HepG2 (cell line): Measurements from ENCODE around the gene JAK1. TPM values are rescaled to one million over a fixed set of nuclear protein-coding genes. Genes with fewer than 3 reads are reported as not detected.
A peak's percentile ranks its signal among the peaks of the same experiment; 100 is the strongest.

ENCODE experiments used
- BCL6 ChIP-seq: IDR thresholded peaks from 2 replicates; pipeline ENCODE4 v1.6.1; 2016; ENCODE audit warnings: missing genetic modification reagents, missing compliant biosample characterization
- FIP1L1 ChIP-seq: fragments of 200-400 bp; formaldehyde crosslinking; IDR thresholded peaks from 2 replicates; pipeline ENCODE4 v1.6.1; 2018; ENCODE audit warnings: low read depth, mild to moderate bottlenecking, low read length, moderate library complexity, borderline replicate concordance; ENCODE audit not compliant: insufficient read depth
- FUBP1 ChIP-seq: sonication (generic); formaldehyde crosslinking; IDR thresholded peaks from 2 replicates; pipeline ENCODE4 v1.5.1; 2020; ENCODE audit warnings: missing genetic modification reagents, mild to moderate bottlenecking, borderline replicate concordance
- HDAC1 ChIP-seq: sonication (generic); formaldehyde crosslinking; IDR thresholded peaks from 2 replicates; pipeline ENCODE4 v1.5.1; 2020; ENCODE audit warnings: mild to moderate bottlenecking, missing genetic modification reagents
- NFKB2 ChIP-seq: sonication (generic); formaldehyde crosslinking; IDR thresholded peaks from 2 replicates; pipeline ENCODE4 v1.4.0; 2020; ENCODE audit warnings: missing genetic modification reagents, borderline replicate concordance
- POLR2AphosphoS2 ChIP-seq: IDR thresholded peaks from 2 replicates; pipeline ENCODE4 v1.6.1; 2011; ENCODE audit warnings: low read depth, low read length, improper control_type of control experiment
- RARA ChIP-seq: IDR thresholded peaks from 2 replicates; pipeline ENCODE4 v1.6.1; 2016; ENCODE audit warnings: missing genetic modification reagents, missing compliant biosample characterization
- RFX3 ChIP-seq: IDR thresholded peaks from 2 replicates; pipeline ENCODE4 v1.6.1; 2016; ENCODE audit warnings: missing biosample characterization, missing genetic modification reagents
- RFX5 ChIP-seq: IDR thresholded peaks from 2 replicates; pipeline ENCODE4 v1.6.1; 2011; ENCODE audit warnings: low read depth, low read length, improper control_type of control experiment
- TCF7L2 ChIP-seq: IDR thresholded peaks from 2 replicates; pipeline ENCODE4 v1.6.1; 2011; ENCODE audit warnings: mild to moderate bottlenecking, low read depth, low read length, moderate library complexity
- THAP7 ChIP-seq: sonication (generic); formaldehyde crosslinking; IDR thresholded peaks from 2 replicates; pipeline ENCODE4 v1.8.1; 2023; ENCODE audit warnings: mild to moderate bottlenecking, missing genetic modification reagents
- ZBED4 ChIP-seq: sonication (generic); formaldehyde crosslinking; IDR thresholded peaks from 2 replicates; pipeline ENCODE4 v1.4.0; 2020; ENCODE audit warnings: missing genetic modification reagents, borderline replicate concordance
- ZBTB14 ChIP-seq: sonication (generic); formaldehyde crosslinking; IDR thresholded peaks from 2 replicates; pipeline ENCODE4 v1.4.0; 2020; ENCODE audit warnings: missing genetic modification reagents
- ZFP41 ChIP-seq: sonication (generic); formaldehyde crosslinking; IDR thresholded peaks from 2 replicates; pipeline ENCODE4 v1.4.0; 2020; ENCODE audit warnings: mild to moderate bottlenecking, missing genetic modification reagents, borderline replicate concordance
- ZNF547 ChIP-seq: sonication (generic); formaldehyde crosslinking; IDR thresholded peaks from 2 replicates; pipeline ENCODE4 v1.5.1; 2020; ENCODE audit warnings: mild to moderate bottlenecking, missing genetic modification reagents
- ZNF552 ChIP-seq: sonication (generic); formaldehyde crosslinking; IDR thresholded peaks from 2 replicates; pipeline ENCODE4 v1.9.0; 2022; ENCODE audit warnings: missing genetic modification reagents, mild to moderate bottlenecking, borderline replicate concordance
- ZNF574 ChIP-seq: sonication (generic); formaldehyde crosslinking; IDR thresholded peaks from 2 replicates; pipeline ENCODE4 v1.4.0; 2020; ENCODE audit warnings: missing genetic modification reagents
- ZNF740 ChIP-seq: sonication (generic); formaldehyde crosslinking; IDR thresholded peaks from 2 replicates; pipeline ENCODE4 v1.4.0; 2020; ENCODE audit warnings: missing genetic modification reagents
- polyA plus RNA-seq, 8 experiments: library from polyadenylated mRNA; depleted of rRNA in 3 of 8; stranded (reverse) in 7 of 8; unstranded in 1 of 8; fragments of >200 nt; fragmentation: Illumina TruSeq in 4 of 8; extraction: Trizol in 4 of 8; gene quantifications; 2 replicates each; pipeline versions ENCODE4 v1.2.1 to v1.2.3, GENCODE V29; 2011 to 2016; ENCODE audit warnings: low read depth in 4 of 8, missing spikeins in 1 of 8, mixed read lengths in 1 of 8; ENCODE audit not compliant: insufficient read depth in 1 of 8
- total RNA-seq, 5 experiments: library from RNA; depleted of rRNA; stranded (reverse); fragments of >200 nt; fragmentation: Illumina TruSeq; extraction: Trizol; gene quantifications; 2 replicates each; pipeline ENCODE4 v1.2.3, GENCODE V29; 2016; ENCODE audit warnings: low read depth in 1 of 5

Gene JAK1
- total and polyA plus RNA-seq, 2 of the 13 experiments (the other 11 are each of a cell fraction or from before 2014, with no cell fraction given): 23.9 to 42.4 TPM

- TF ChIP-seq ZBED4 (CRISPR knock-in tag) (no peak), BCL6 (CRISPR knock-in tag) (peak; percentile 61; the same call in 1 of the 2 replicates), RFX3 (no peak), NFKB2 (CRISPR knock-in tag) (no peak), TCF7L2 (no peak), FIP1L1 (no peak), RFX5 (no peak), ZNF574 (CRISPR knock-in tag) (no peak), THAP7 (no peak), ZBTB14 (CRISPR knock-in tag) (no peak), POLR2AphosphoS2 (no peak), HDAC1 (CRISPR knock-in tag) (peak; percentile 42; the same call in 1 of the 2 replicates), ZNF552 (no peak), ZNF740 (CRISPR knock-in tag) (no peak), ZFP41 (CRISPR knock-in tag) (no peak), FUBP1 (CRISPR knock-in tag) (no peak), RARA (CRISPR knock-in tag) (peak; percentile 97), ZNF547 (no peak)
Observed at GRCh38 chr1:64969305-64970046, 3.1 kb upstream of the JAK1 start (continued).
